DMS114 treated with DMSO at 0.1 percent for 48 hours (cell line): ENCODE results near the gene PCSK5.
A peak's percentile ranks its signal among the peaks of the same experiment; 100 is the strongest.

ENCODE experiments used
- DNase-seq: peaks from one replicate; lab custom pipeline; 2025; ENCODE audit not compliant: unreplicated experiment; lab: John Stamatoyannopoulos, UW

Gene PCSK5

DNA sequence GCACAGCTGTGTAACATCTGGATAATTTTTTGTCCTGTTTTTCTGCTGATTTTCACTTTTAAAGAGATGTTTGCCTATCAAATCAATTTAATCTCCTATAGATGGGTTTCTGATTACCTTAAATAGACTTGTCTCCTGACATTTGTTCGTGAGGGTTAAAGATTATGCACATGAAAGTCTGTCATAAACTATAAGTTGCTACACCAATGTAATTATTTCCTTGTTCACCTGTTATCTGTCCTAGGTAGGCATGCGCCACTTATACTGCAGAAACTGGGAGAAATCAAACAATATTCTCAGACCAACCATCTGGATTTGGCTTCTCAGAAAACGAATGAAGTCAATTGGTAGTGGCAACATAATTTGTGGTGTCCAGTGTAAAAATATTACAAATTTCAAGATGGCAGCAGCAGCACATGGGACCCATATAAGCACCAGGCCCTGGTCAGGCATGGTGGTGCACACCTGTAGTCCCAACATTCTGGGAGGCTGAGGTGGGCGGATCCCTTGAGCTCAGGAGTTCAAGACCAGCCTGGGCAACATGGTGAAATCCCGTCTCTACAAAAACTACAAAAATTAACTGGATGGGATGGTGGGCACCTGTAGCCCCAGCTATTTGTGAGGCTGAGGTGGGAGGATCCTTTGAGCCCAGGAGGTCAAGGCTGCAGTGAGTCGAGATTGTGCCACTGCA lies 483.5 kb downstream of the PCSK5 start:
- no peak for DNase-seq

DNA sequence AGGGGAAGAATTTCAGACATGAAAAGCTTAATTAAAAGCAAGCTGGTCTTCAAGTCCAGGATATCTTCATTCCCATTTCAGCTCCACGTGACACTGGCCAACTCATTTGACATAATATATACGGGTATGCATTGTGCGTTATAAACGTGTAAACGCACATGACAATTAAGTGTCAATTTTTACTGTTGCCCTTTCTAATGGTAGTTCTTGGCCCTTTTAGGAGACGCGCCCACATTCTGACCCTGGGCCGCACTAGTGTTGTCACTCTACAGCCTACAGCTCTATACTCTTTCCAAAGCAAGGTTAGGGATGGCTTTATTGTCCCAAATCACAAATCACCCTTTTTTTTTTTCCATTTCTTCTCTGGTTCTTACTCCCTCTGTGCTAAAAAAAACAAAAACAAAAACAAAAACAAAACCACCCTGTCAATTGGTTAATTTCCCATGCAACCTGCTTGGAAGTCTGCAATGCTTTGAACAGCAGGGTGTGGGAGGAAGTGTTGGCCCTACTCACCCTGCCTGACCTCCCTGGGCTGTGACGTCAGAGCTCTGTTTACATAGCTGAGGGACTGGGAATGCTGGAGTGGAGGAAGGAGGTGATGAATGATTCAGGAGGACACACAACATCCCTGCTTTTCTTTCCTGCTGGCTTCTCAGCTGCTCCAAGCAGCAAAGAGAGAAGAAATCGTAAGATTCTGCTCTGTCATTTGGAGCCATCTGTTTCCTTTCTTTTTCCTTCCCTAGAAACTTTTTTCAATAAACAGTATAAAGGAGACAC lies 484.5 kb downstream of the PCSK5 start:
- no peak for DNase-seq

DNA sequence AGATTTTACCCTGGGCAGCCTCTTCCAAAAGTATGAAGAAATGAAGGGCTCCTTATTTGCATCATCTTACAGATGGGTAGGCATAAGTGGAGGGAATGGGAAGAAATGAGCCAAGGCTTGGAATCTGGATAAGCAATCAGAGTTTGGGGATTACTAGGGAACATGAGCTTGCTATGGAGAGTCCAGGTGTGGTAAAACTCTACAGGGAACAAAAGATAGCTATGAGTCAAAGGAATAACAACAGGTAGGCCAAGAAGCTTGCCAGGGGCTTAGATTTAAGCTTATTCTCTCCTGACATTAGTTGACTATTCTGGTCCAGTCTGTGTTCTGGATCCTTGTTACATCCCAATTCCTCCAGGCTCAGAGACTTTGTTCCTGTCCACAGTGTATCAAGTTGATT lies 487.3 kb downstream of the PCSK5 start:
- no peak for DNase-seq

DNA sequence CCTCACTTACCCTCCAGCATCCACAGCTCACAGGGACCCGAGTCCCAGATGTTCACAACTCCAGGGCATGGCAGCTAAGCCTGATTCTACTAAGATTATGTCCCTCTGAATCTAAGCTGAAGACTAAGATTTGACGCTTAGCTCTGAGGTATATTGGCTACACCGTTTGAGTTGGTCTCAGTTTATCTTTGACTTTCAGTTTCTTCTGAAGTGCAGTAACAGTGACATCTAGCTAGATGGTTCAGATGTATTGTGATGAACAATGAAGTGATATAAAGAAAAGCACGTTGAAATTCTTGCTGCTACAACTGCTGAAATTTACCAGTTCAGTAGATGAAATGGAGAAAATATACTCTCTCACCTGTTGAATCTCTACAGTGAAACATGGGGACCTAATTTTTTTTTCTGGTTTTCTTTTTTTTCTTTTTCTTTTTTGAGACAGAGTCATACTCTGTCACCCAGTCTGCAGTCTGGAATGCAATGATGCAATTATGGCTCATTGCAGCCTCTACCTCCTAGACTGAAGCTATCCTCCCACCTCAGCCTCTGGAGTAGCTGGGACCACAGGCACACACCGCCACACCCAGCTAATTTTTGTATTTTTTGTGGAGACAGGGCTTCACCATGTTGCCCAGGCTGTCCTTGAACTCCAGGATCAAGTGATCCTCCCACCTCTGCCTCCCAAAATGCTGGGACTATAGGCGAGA lies 488.0 kb downstream of the PCSK5 start:
- DNase-seq = no peak

DNA sequence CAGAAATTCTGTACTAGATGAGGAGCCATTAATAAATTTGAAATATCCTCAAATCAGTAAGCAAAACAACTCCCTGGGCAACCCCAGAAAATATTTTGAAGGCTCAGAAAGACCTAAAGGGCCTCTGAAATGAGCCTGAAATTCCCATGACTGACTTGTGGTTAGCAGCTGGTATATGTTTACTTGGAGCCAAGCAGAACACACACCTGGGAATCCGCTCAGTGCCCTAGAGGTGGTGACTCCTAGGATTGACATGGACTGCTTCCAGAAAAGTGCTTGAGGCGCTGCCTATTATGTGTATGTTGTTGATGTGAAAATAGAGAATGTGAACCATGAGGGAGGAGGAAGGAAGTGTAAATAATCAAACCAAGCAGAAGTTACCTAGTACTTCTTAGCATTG lies 489.0 kb downstream of the PCSK5 start:
- DNase-seq = no peak

DNA sequence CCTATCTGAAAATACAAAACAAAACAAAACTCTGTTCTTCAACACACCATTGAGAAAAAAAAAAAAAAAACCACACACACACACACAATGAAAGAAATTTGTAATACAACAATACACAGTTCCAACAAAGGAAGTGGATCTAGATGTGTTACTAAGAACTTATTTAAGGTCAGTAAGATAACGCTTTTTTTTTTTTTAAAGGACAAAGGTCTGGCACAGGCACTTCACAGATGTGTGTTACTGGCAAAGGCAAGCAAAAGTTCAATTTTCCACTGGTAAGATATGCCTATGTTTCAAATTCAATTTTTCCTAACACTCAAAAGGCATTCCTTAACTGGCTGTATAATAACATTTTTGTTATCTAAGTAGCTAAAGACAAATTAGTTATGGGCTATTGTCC lies 500.2 kb downstream of the PCSK5 start:
- DNase-seq = no peak

DNA sequence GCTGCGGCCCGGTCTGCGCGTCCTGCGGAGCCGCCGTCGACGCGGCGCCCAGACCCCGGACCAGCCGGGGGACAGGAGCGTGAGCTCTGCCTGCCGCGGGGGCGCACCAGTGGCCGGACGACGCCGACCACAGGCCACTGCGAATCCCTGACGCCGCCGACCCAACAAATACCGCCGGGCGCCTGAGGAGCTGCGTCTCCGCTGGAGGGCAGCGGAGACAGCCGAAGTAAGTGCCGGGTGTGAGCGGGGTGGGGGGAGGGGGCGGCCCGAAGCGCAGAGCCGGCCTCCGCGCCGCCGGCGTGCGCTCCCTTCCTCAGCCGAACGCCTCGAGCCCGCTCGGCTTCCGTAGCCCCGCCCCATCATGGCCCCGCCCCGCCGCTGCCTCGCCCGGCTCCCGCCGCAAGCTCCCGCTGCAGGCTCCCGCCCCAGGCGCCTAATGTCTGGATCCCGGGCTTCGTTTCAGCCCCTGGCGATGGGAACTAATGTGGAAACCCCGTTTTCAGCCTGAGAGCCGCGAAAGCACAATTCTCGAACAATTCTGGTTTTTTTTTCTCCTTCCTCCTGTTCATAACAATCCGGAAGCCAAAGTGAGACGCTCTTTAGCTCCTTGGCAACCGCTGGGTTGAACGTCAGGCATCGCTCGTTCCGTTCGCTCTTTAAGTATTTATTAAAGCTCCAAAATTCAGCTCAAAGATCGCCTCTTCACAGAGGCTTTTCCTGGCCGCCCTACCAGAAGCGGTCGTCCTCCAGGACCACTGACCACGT lies 503.9 kb downstream of the PCSK5 start, which contains the start of gene RFK:
TSS of gene RFK (minus strand) at position 232 of the 765 bp plus-strand sequence. CDS start 255 bp downstream, outside the sequence.
- DNase-seq = peak; percentile 74

DNA sequence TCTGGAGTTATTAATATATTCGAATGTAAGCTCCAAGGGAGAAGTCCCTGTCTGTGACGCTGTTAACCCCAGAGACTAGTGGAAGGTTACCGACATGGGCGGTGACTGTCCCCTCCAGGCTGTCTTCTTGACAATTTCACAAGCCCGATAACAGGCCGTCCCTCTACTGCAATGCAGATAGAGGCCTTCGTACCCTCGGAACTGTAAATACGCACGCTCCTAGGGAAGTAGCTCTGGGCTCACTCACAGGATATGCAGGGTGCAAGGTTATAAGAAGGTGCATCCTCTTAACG lies 504.4 kb downstream of the PCSK5 start:
- DNase-seq = peak; percentile 44

DNA sequence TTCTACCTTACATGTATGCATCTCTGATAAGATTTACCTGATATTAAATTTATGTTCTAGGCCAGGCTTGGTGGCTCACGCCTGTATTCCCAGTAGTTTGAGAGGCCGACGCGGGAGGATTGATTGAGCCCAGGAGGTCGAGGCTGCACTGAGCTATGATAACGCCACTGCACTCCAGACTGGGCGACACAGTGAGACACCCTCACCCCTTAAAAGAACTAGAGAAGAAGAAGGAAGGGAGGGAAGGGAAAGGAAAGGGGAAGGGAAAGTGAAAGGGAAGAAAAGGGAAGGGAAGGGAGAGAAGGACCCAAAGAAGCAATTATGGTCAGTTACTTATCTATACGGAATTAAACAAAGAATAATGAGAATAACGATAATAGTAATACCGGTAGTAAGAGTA lies 504.9 kb downstream of the PCSK5 start:
- DNase-seq = no peak

DNA sequence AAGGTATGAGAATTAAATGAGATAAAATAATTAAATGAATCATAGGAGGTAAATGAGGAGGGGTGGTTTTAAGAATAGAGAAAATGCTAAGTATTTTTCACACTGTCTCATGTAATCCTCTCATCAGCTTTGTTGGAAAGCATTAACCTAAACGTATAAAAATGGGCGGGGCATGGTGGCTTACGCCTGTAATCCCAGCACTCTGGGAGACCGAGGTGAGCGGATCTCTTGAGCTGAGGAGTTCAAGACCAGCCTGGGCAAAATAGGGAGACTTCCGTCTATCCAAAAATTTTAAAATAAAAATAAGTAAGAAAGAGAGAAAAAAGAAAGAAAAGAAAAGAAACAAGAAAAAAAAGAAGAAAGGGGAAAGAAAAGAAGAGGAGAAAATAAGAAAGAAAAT lies 505.7 kb downstream of the PCSK5 start:
- no peak for DNase-seq

DNA sequence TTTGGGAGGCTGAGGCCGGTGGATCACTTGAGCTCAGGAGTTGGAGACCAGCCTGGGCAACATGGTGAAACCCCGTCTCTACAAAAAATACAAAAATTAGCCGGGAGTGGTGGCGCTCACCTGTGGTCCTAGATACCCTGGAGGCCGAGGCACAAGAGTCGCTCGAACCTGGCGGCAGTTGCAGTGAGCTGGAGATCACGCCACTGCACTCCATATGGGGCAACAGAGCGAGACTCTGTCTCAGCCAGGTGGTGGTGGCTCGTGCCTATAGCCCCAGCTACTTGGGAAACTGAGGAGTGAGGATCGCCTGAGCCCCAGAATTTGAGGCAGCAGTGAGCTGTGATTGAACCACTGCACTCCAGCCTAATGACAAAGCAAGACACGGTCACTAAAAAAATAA lies 506.1 kb downstream of the PCSK5 start:
- no peak for DNase-seq

DNA sequence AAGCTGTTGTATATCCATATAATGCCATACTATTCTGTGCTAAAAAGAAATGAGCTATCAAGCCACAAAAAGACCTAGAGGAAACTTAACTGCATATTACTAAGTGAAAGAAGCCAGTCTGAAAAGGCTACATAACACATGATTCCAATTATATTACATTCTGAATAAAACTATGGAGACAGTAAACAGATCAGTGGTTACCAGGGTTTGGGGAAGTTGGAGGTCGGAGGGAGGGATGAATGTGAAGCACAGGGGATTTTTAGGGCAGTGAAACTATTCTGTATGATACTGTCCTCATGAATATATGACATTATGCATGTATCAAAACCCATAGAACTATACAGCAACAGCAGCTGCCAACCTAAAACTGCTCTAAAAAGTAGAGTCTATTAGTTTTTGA lies 509.4 kb downstream of the PCSK5 start:
- no peak for DNase-seq

DNA sequence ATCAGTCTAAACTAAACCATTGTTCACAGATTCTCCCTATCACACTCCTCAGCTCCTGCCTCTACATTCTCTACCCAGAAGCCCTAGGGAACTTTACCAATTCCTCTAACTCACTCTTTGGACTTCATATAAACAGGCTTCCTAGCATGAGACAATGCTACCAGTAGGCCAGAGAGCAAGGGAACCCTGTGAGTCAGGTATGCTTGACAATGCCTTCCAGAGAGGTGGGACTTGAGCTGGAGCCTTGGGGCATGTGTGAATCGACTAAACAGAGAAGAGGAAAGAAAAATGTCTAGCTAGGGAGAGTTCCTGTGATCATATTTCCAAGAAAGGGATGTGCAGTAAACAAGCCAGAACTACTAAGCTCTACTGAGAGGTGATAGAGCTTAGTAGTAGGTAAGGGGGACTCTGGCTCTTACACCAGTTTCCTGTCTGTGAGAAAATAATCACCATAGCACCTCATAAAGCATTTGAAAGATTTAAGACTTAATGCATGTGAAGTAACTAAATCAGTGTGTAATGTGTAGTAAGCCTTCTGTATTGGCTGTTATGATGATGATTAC lies 510.1 kb downstream of the PCSK5 start:
- DNase-seq = no peak

DNA sequence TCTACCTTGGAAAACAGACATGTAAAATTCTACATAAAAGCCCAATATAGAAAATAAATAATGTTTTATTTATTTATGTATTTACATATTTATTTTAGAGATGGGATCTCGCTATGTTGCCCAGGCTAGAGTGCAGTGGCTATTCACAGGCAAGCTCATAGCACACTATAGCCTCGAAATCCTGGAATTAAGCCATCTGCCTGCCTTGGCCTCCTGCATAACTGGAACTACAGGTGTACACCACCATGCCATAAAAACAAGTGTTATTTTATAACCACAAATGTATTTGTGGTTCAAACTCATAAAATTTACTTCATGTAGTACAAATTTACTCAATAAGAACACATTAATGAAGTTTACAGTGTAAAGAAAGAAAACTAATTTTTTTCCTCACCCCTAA lies 510.7 kb downstream of the PCSK5 start:
- DNase-seq = no peak

DNA sequence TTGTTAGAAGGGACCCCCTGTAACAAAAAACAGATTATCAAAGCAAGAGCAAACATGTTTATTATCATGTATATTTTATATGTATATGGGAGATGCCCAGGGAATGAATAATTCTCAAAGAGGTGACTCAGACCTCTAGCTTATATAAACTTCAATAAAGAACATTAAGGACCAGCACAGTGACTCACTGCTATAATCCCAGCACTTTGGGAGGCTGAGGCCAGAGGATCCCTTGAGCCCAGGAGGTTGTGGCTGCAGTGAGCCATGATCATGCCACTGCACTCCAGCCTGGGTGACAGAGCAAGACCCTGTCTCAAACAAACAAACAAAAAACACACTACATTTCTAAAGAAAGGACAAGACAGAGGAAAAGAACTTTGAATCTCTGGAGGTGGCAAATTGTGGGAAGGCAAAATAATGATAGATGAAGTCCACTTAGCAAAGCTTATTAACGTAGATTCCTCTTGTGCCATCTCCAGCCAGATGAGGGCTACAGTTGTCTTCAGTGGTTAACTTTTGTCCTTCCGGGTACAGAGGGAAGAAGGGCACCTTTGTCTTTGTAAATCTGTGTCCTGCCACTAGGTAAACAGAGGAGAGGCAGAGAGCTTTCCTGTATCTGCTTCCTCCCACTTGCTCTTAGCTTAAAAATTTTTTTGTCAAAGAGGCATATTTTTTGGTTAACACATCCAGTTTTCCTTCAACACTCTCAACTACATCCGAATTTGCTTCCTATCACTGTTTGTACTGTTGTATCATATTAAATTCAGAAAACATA lies 511.3 kb downstream of the PCSK5 start:
- no peak for DNase-seq

DNA sequence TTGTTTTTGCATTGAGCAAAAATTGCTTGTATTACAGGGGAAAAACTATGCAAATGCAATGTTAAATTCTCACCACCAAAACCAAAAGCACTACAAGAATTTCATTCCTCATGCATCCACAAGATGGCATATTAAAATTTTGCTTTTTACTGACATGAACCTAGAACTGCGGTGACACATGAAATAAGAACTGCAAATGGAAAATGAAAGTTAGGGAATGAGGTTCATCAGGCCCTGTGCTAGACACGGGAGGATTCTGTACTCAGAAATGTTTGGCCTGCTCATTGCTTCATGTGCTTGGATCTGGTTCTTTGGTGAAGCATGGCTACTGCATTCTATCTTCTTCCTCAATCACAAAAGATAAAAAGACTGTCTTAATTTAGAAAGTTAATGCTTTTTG lies 512.9 kb downstream of the PCSK5 start:
- peak; percentile 3 for DNase-seq

DNA sequence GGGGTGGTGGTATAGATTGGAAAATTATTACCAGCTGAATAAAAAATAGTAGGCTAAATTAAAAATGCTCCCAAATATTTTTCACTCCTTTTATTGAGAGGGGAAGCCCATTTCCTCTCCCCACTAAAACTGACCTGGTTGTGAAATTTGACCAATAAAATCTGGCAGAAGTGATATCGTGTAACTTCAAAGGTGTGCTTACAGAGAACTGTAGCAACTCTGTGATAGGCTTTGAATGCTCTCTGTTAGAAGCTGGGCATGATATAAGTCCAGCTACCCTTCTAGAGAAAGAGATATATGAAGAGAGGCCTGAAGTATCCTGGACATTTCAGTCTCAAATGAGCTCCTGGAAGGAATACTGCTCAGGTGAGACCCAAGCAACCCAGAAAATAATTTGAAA lies 513.9 kb downstream of the PCSK5 start:
- DNase-seq = no peak

DNA sequence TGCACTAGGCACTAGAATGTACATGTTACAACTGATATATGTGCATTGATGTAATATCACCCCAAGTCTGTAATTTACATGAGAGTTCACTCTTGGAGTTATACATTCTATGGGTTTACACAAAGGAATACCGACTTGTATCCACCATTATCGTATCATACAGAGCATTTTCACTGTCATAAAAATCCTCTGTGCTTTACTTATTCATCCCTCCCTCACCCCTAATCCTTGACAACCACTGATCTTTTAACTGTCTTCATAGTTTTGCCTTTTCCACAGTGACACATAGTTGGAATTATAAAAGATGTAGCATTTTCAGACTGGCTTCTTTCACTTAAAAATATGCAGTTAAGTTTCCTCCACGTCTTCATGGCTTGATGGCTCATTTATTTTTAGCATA lies 514.9 kb downstream of the PCSK5 start:
- DNase-seq = no peak

DNA sequence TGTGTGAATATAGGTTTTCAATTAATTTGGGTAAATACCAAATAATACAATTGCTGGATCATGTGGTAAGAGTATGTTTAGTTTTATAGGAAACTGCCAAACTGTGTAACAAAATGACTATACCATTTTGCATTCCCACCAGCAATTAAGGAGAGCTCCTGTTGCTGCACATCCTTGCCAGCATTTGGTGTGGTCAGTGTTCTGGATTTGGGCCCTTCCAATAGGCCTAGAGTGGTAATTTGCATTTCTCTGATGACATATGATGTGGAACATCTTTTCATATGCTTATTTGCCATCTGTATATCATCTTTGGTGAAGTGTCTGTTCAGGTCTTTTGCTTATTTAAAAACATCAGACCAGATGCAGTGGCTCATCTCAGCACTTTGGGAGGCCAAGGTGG lies 515.4 kb downstream of the PCSK5 start:
- no peak for DNase-seq
